Gastrocnemius medialis (tissue), 4 donors: ENCODE results near the gene GHRHR.

ENCODE experiments used
- CTCF ChIP-seq, 5 experiments: fragments of 450-650 bp in 3 of 5; fragments of 200-600 bp in 2 of 5; sonication (generic) in 2 of 5; IDR thresholded peaks in 4 of 5; conservative IDR thresholded peaks in 1 of 5; 1 replicate in 4 of 5; 2 replicates in 1 of 5; pipeline ENCODE4 v1.5.1; 2016 to 2019; ENCODE audit warnings: antibody characterized with exemption in 5 of 5, mild to moderate bottlenecking in 3 of 5, moderate library complexity in 3 of 5
- POLR2A ChIP-seq, 2 donors: fragments of 450-650 bp; IDR thresholded peaks; one replicate each; pipeline ENCODE4 v1.6.1; 2017; ENCODE audit warnings: antibody characterized with exemption in 2 of 2, mild to moderate bottlenecking in 2 of 2, moderate library complexity in 2 of 2

GRCh38 chr7:30965883-30966282 lies 2.1 kb downstream of the GHRHR start:
- TF ChIP-seq CTCF (IDR thresholded peaks at IDR 0.05 in 4 of 5, conservative IDR thresholded peaks at IDR 0.05 in 1 of 5) (no peak), POLR2A (IDR thresholded peaks at IDR 0.05) (no peak)
